Measurements from ENCODE around the gene MSTN. TPM values are rescaled to one million over a fixed set of nuclear protein-coding genes. Genes with fewer than 3 reads are reported as not detected.

Gene MSTN
- total and polyA plus RNA-seq, 2 of the 4 experiments (the other 2 are of a cell fraction) = under 0.01 TPM; not detected in 1

DNA sequence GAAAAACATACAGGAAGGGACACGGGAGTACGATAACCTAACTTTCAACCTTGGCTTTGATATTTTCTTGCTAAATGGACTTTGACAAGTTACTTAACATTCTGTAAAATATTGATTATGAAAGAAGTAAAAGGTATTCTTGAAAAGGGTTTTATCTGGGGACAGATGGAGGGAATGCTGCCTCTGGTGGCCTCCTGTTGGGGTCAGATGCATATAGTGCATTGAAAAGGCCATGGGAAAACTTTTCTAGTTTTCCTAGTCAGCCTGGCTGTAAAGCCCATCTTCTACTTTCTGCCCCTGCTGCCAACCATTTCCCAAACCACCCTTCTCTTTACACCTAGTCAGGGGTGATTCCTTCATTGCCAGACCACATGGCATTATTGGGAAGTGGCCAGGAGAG lies 22.2 kb upstream of the MSTN start:
- Histone ChIP-seq H3K9me3 (ENCODE audit: control insufficient read depth, insufficient read depth, low read length) (no peaks in the 10 kb centered on the region), H3K4ac (ENCODE audit: low read depth, low read length) (no peak overlapping the region), H2BK120ac (ENCODE audit: low read depth, low read length) (no peak overlapping the region), H4K5ac (ENCODE audit: low read depth, low read length) (no peak overlapping the region), H3K9me1 (ENCODE audit: insufficient read depth, low read length) (no peaks in the 10 kb centered on the region), H2AFZ (replicated peaks; ENCODE audit: low read length, poor library complexity) (no peak overlapping the region), H4K91ac (ENCODE audit: insufficient read depth, low read depth, low read length) (no peak overlapping the region), H3K56ac (ENCODE audit: extremely low read depth, insufficient read depth, low read length) (no peak overlapping the region), H3K36me3 (ENCODE audit: control insufficient read depth, insufficient read depth, low read length) (no peaks in the 10 kb centered on the region), H3K18ac (ENCODE audit: low read depth, low read length) (no peak overlapping the region), H2AK9ac (replicated peaks; ENCODE audit: low read depth, low read length, poor library complexity) (no peak overlapping the region), H3K4me2 (ENCODE audit: low read depth, low read length) (no peak overlapping the region), H4K20me1 (ENCODE audit: insufficient read depth, low read length) (no peaks in the 10 kb centered on the region), H3K4me1 (ENCODE audit: control insufficient read depth, insufficient read depth, low read length) (no peaks in the 10 kb centered on the region), H2BK20ac (ENCODE audit: low read depth, low read length) (no peak overlapping the region), H3K79me1 (ENCODE audit: low read depth in 1 of 2, low read length in 2 of 2) (no peaks in the 10 kb centered on the region), H3K27me3 (ENCODE audit: control insufficient read depth, insufficient read depth, low read length) (peaks cover 7% of the 10 kb centered on the region; the same call in 1 of the 2 replicates), H3K4me3 (ENCODE audit: insufficient read depth, low read depth, low read length) (no peak overlapping the region), H3K14ac (replicated peaks; ENCODE audit: low read depth, low read length) (no peak overlapping the region), H2BK15ac (ENCODE audit: low read depth, low read length) (no peak overlapping the region), H4K8ac (ENCODE audit: low read depth in 2 of 2, low read length in 2 of 2) (no peak overlapping the region), H3K9ac (ENCODE audit: low read depth, low read length) (no peak overlapping the region), H2BK5ac (ENCODE audit: low read depth, low read length, poor library complexity, severe bottlenecking) (no peak overlapping the region), H3K23ac (ENCODE audit: low read depth, low read length) (no peak overlapping the region), H2AK5ac (ENCODE audit: low read depth, low read length) (no peak overlapping the region), H3K27ac (ENCODE audit: insufficient read depth, low read length) (no peak overlapping the region)
- DNase-seq (no peak), ATAC-seq (ENCODE audit: low read depth) (no peak)
- BruUV-seq (replicated peaks) = no TSS peak
- POLR2A ChIA-PET (ENCODE audit: unreplicated experiment) = no interaction called here
- WGBS, 2 experiments (ENCODE audit: extremely low coverage in 2 of 2, insufficient read length in 1 of 2) = no CpG with 5 or more reads among the region's 2 CpGs
- intact Hi-C loops (cut with micrococcal nuclease) (no loop called here), in situ Hi-C loops (cut with MboI; ENCODE audit: low sequenced_read_pairs) (loop anchor here (10.0 kb wide), 2 partner anchors 290 to 720 kb away; no protein-coding TSS in a partner anchor), dilution Hi-C loops (cut with HindIII; ENCODE audit: low sequenced_read_pairs, unreplicated experiment) (no loop called here)
- CTCF ChIA-PET = no interaction called here
- no peak for TF ChIP-seq RAD21 (IDR thresholded peaks at IDR 0.05; ENCODE audit: low read length)
- TF ChIP-seq RFX5 (IDR thresholded peaks at IDR 0.05; ENCODE audit: low read depth, low read length) = no peak
- TF ChIP-seq USF2 (IDR thresholded peaks at IDR 0.05; ENCODE audit: low read depth, low read length) = no peak
- no peak for TF ChIP-seq BHLHE40 (IDR thresholded peaks at IDR 0.05; ENCODE audit: low read depth, low read length)
- no peak for TF ChIP-seq MAFK (IDR thresholded peaks at IDR 0.05; ENCODE audit: low read depth, low read length)
- TF ChIP-seq MXI1 (IDR thresholded peaks at IDR 0.05; ENCODE audit: borderline replicate concordance, low read depth, low read length) = no peak
- no peak for TF ChIP-seq CEBPB (IDR thresholded peaks at IDR 0.05; ENCODE audit: low read depth, low read length)
- TF ChIP-seq SMC3 (IDR thresholded peaks at IDR 0.05; ENCODE audit: low read depth, low read length) = no peak
- TF ChIP-seq POLR2A (IDR thresholded peaks at IDR 0.05; ENCODE audit: low read depth, low read length) = no peak
- TF ChIP-seq NFE2L2 (IDR thresholded peaks at IDR 0.05; ENCODE audit: low read depth, low read length) = no peak
- TF ChIP-seq, protein P1, sequence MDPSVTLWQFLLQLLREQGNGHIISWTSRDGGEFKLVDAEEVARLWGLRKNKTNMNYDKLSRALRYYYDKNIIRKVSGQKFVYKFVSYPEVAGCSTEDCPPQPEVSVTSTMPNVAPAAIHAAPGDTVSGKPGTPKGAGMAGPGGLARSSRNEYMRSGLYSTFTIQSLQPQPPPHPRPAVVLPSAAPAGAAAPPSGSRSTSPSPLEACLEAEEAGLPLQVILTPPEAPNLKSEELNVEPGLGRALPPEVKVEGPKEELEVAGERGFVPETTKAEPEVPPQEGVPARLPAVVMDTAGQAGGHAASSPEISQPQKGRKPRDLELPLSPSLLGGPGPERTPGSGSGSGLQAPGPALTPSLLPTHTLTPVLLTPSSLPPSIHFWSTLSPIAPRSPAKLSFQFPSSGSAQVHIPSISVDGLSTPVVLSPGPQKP (IDR thresholded peaks at IDR 0.05; ENCODE audit: borderline replicate concordance, low read depth, low read length) = no peak
- TF ChIP-seq MAZ (IDR thresholded peaks at IDR 0.05; ENCODE audit: borderline replicate concordance, low read depth, low read length) = no peak
- no peak for TF ChIP-seq RCOR1 (IDR thresholded peaks at IDR 0.05; ENCODE audit: insufficient replicate concordance, low read length)
- TF ChIP-seq, protein P2, sequence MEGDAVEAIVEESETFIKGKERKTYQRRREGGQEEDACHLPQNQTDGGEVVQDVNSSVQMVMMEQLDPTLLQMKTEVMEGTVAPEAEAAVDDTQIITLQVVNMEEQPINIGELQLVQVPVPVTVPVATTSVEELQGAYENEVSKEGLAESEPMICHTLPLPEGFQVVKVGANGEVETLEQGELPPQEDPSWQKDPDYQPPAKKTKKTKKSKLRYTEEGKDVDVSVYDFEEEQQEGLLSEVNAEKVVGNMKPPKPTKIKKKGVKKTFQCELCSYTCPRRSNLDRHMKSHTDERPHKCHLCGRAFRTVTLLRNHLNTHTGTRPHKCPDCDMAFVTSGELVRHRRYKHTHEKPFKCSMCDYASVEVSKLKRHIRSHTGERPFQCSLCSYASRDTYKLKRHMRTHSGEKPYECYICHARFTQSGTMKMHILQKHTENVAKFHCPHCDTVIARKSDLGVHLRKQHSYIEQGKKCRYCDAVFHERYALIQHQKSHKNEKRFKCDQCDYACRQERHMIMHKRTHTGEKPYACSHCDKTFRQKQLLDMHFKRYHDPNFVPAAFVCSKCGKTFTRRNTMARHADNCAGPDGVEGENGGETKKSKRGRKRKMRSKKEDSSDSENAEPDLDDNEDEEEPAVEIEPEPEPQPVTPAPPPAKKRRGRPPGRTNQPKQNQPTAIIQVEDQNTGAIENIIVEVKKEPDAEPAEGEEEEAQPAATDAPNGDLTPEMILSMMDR (conservative IDR thresholded peaks at IDR 0.05; ENCODE audit: low read depth, low read length) = no peak
- TF ChIP-seq FOS (IDR thresholded peaks at IDR 0.05; ENCODE audit: low read depth, low read length) = no peak
- TF ChIP-seq CHD1 (IDR thresholded peaks at IDR 0.05; ENCODE audit: low read depth, low read length) = no peak
